ENCODE data around the gene ALG1L2.
"Not testable (repeated sequence)": the region's sequence is repeated elsewhere in the genome, so short reads cannot be mapped to it uniquely, and the experiment has no call there.

- TF ChIP-seq CBX5 (IDR thresholded peaks at IDR 0.05; ENCODE audit: low read depth, low read length); POLR2A (IDR thresholded peaks at IDR 0.05; ENCODE audit: control extremely low read depth in 1 of 2, low read depth in 2 of 2, low read length in 2 of 2); SRF (IDR thresholded peaks at IDR 0.05; ENCODE audit: low read depth, low read length); MAX (IDR thresholded peaks at IDR 0.05); EP300 (IDR thresholded peaks at IDR 0.05; ENCODE audit: borderline replicate concordance in 1 of 2, low read depth in 2 of 2, low read length in 2 of 2); ATF3 (IDR thresholded peaks at IDR 0.05; ENCODE audit: insufficient read depth, low read depth, low read length); POLR2AphosphoS5 (IDR thresholded peaks at IDR 0.05; ENCODE audit: low read depth, low read length): not testable (repeated sequence)
Measured at GRCh38 chr3:130144328-130144650, 62.7 kb downstream of the ALG1L2 start.
